Brain microvascular endothelial cell (primary cell): ENCODE measurements around the gene RORC.

Experiments used
- DNase-seq: peaks from one replicate; pipeline ENCODE4 v3.0.0-alpha.2; 2020
- H3K27ac ChIP-seq: fragments of 250-450 bp; sonication (Bioruptor Pico); 2 replicates; pipeline ENCODE4 v1.5.1; 2020; ENCODE audit warnings: mild to moderate bottlenecking, moderate library complexity
- H3K27me3 ChIP-seq: fragments of 250-450 bp; sonication (Bioruptor Pico); replicated peaks from 2 replicates; pipeline ENCODE4 v1.5.1; 2020; ENCODE audit warnings: mild to moderate bottlenecking
- H3K36me3 ChIP-seq: fragments of 250-450 bp; sonication (Bioruptor Pico); replicated peaks from 2 replicates; pipeline ENCODE4 v1.5.1; 2020; ENCODE audit warnings: mild to moderate bottlenecking
- H3K4me3 ChIP-seq: 2 replicates; pipeline ENCODE4 v1.5.1; 2011; ENCODE audit warnings: low read depth, mild to moderate bottlenecking, control low read depth, low read length, moderate library complexity
- in situ Hi-C: cut with HindIII; loops from 2 replicates; pipeline ENCODE4 v1.10.0; 2017; ENCODE audit warnings: low sequenced_read_pairs, low pct_ligation_motif_present
- TF ChIP-seq, protein P1 (sequence below): IDR thresholded peaks from 2 replicates; pipeline ENCODE4 v1.5.1; 2011; ENCODE audit warnings: low read depth, mild to moderate bottlenecking, moderate library complexity, low read length, control low read depth, inconsistent platforms; ENCODE audit errors: missing control alignments

RORC gene

DNA sequence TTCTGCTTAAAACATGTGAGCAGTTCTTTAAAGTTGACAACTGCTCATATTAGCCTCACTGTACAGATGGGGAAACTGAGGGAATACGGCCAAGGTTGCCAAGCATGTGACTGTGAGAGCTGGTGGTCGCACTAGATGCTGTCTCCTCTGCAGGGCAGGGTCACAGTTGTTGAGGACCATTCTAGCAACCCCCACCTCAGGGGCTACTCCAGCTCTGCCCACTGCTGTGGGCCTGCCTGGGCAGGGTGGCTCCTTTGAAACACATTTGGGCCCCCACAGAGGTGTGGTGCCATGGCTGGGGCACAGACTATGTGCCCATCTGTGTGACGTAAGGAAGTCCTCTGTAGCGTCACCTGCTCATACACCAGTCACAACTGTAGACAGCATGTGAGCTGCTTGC is 21.1 kb upstream of the RORC start:
- Histone ChIP-seq H3K36me3 (no peaks in the 10 kb centered on the region), H3K4me3 (no peak overlapping the region), H3K27me3 (no peaks in the 10 kb centered on the region), H3K27ac (no peak overlapping the region)
- no peak for DNase-seq
- TF ChIP-seq, protein P1, sequence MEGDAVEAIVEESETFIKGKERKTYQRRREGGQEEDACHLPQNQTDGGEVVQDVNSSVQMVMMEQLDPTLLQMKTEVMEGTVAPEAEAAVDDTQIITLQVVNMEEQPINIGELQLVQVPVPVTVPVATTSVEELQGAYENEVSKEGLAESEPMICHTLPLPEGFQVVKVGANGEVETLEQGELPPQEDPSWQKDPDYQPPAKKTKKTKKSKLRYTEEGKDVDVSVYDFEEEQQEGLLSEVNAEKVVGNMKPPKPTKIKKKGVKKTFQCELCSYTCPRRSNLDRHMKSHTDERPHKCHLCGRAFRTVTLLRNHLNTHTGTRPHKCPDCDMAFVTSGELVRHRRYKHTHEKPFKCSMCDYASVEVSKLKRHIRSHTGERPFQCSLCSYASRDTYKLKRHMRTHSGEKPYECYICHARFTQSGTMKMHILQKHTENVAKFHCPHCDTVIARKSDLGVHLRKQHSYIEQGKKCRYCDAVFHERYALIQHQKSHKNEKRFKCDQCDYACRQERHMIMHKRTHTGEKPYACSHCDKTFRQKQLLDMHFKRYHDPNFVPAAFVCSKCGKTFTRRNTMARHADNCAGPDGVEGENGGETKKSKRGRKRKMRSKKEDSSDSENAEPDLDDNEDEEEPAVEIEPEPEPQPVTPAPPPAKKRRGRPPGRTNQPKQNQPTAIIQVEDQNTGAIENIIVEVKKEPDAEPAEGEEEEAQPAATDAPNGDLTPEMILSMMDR: no peak
- in situ Hi-C loops: no loop called here

DNA sequence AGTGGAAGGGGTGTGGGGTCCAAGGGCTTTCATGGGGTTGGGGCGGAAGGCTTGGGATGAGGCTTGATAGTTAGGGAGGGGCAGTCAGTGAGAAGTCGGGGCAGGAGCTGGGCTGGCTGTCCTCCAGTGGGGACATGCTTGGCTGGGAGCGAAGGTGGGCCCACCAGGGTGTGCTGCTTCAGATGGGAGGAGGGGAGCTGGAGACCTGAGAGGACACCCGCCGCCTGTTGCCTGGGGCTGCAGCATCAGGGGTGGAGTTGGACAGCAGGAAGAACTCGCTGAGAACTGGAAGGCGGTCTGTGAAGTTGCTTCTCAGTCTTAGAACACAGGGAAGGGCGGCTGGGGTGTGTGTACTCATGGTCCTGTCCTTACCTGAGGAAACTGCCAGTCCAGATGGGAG is 20.3 kb upstream of the RORC start:
- Histone ChIP-seq H3K4me3 (no peak overlapping the region), H3K36me3 (no peaks in the 10 kb centered on the region), H3K27me3 (no peaks in the 10 kb centered on the region), H3K27ac (no peak overlapping the region)
- TF ChIP-seq, protein P1: no peak
- in situ Hi-C loops: no loop called here
- DNase-seq: no peak

DNA sequence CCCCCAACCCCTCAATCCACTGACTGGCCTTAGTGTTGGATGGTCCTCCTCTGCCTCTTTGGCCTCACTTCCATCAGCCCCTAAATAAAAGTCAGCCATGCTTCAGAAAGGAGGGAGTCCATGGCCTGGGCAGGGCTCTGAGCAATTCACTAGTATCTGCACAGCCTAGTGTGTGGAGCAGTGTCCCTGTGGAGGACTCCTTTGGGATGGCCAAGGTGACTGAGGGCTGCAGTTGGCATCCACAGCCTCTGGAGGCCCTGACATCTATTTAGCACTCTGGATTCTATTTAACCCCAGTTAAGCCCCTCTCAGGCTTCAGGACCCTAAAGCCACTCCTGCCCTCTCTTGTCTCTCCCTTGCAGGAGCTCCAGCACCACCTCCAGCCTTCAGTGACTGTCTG is 18.3 kb upstream of the RORC start:
- TF ChIP-seq, protein P1: no peak
- no peak overlapping the region for H3K4me3 ChIP-seq
- H3K27ac ChIP-seq: no peak overlapping the region
- no peaks in the 10 kb centered on the region for H3K27me3 ChIP-seq
- no peaks in the 10 kb centered on the region for H3K36me3 ChIP-seq
- in situ Hi-C loops: no loop called here
- no peak for DNase-seq

DNA sequence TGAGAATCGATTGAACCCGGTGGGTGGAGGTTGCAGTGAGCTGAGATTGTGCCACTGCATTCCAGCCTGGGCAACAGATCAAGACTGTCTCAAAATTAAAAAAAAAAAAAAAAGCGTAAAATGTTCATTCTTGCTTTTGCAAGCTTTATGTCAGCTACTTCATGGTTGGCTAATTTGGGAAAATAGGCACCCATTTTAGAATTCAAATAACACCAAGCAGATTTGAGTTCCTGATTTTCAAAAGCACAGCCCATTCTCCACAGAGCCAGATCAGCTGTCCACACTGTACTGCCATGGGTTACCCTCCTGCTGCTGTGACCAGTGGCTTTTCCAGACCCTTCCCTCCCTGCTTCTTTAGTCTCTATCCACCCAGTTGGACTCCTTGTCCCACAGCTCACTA is 17.5 kb upstream of the RORC start:
- no peaks in the 10 kb centered on the region for H3K36me3 ChIP-seq
- no peak overlapping the region for H3K4me3 ChIP-seq
- no peak for DNase-seq
- H3K27me3 ChIP-seq: no peaks in the 10 kb centered on the region
- no peak overlapping the region for H3K27ac ChIP-seq
- TF ChIP-seq, protein P1: no peak
- in situ Hi-C loops: no loop called here

DNA sequence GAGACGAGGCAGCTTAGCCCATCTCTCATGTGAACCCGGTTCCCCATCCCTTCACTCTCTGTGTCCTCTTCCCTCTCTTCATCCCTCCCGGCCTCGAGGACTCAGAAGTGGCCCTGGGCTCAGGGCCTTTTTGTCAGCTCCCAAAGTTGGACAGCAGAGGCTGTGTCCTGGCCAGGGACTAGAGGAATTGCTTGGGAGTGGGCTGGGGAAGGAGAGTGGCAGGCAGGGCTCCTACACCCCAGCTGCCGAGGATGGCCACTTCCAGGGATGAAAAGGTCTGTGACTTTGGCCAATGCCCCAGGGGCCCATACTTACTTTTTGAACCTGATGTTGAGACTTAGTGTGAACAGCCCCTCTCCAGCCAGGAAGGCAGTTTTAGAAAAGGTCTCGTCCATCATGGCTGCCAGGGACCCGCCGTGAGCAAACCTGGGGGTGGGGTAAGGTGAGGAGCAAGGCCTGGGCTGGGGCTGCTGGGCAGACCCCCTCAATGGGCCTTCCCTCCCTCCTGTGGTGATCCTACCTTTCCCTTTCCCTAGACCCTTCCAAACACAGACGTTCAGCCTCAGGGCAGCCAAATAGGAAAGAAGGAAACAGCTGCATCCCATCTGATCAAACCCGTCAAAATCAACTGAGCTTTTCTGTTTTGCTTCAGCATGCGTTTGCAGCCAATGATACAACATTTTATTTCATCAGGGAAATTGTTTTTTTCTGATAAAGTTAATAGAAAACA is 16.4 kb upstream of the RORC start:
- no peak overlapping the region for H3K27ac ChIP-seq

More for the DNA sequence above, 16.4 kb upstream of the RORC start:
- Histone ChIP-seq H3K36me3 (no peaks in the 10 kb centered on the region), H3K4me3 (no peak overlapping the region), H3K27me3 (no peaks in the 10 kb centered on the region)
- in situ Hi-C loops: no loop called here
- TF ChIP-seq, protein P1: no peak
- no peak for DNase-seq
